Activated CD4-positive, alpha-beta T cell treated with anti-CD3 and anti-CD28 coated beads for 36 hours (primary cell): ENCODE data around the gene PEX14. TPM values are rescaled to one million over a fixed set of nuclear protein-coding genes. Genes with fewer than 3 reads are reported as not detected.

Experiments used
- ATAC-seq: fragments of 200-7000 bp; cut with Tn5 transposase; one replicate; pipeline ENCODE4 v1.10.0; 2021; ENCODE audit warnings: mild to moderate bottlenecking, moderate library complexity
- CTCF ChIA-PET: fragments of 350-600 bp; sonication (Branson Sonifier 250); formaldehyde crosslinking; loops from one replicate; lab custom pipeline; 2021; ENCODE audit warnings: antibody characterized with exemption; lab: Charles Lee
- POLR2A ChIA-PET: fragments of 350-600 bp; sonication (Branson Sonifier 250); formaldehyde crosslinking; loops from one replicate; lab custom pipeline; 2021; ENCODE audit warnings: antibody characterized with exemption, inconsistent platforms; lab: Charles Lee
- DNase-seq: peaks from one replicate; pipeline ENCODE4 v3.0.0-alpha.2; 2020
- H3K27ac Mint-ChIP-seq: one replicate; pipeline ENCODE4 v1.8.0; 2021; ENCODE audit warnings: mixed read lengths
- H3K27me3 Mint-ChIP-seq: one replicate; pipeline ENCODE4 v1.8.0; 2021; ENCODE audit warnings: mixed read lengths
- H3K36me3 Mint-ChIP-seq: one replicate; pipeline ENCODE4 v1.8.0; 2021; ENCODE audit warnings: low read depth, mixed read lengths
- H3K4me1 Mint-ChIP-seq: one replicate; pipeline ENCODE4 v1.8.0; 2021; ENCODE audit warnings: mixed read lengths
- H3K4me3 Mint-ChIP-seq: one replicate; pipeline ENCODE4 v1.8.0; 2021; ENCODE audit warnings: mild to moderate bottlenecking, moderate library complexity, mixed read lengths
- H3K9me3 Mint-ChIP-seq: one replicate; pipeline ENCODE4 v1.8.0; 2021; ENCODE audit warnings: low read depth, mixed read lengths
- intact Hi-C, 2 experiments: fragments of 100-400 bp; cut with DNase I in 1 of 2; cut with micrococcal nuclease in 1 of 2; formaldehyde crosslinking; loops; one replicate each; pipeline versions ENCODE4 v1.14.2 to v1.15.1; 2022 to 2024; cut with DNase I, micrococcal nuclease
- total RNA-seq, 2 experiments: library from RNA; stranded (reverse); gene quantifications; one replicate each; pipeline ENCODE4 v1.2.3, GENCODE V29; 2021

PEX14 gene
- total RNA-seq, 2 experiments from 2014 or later, result 16.3 to 25.1 TPM

- no peak for DNase-seq
- no peaks in the 10 kb centered on the region for H3K27me3 Mint-ChIP-seq
- no peaks in the 10 kb centered on the region for H3K36me3 Mint-ChIP-seq
- no peaks in the 10 kb centered on the region for H3K9me3 Mint-ChIP-seq
- no peaks in the 10 kb centered on the region for H3K4me1 Mint-ChIP-seq
- intact Hi-C loops, result no loop called here
- no peak for ATAC-seq
- ChIA-PET POLR2A (no interaction called here), CTCF (no interaction called here)
- no peak overlapping the region for H3K4me3 Mint-ChIP-seq
- no peak overlapping the region for H3K27ac Mint-ChIP-seq
Measured at GRCh38 chr1:10674700-10675609, 200.2 kb downstream of the PEX14 start.

DNA sequence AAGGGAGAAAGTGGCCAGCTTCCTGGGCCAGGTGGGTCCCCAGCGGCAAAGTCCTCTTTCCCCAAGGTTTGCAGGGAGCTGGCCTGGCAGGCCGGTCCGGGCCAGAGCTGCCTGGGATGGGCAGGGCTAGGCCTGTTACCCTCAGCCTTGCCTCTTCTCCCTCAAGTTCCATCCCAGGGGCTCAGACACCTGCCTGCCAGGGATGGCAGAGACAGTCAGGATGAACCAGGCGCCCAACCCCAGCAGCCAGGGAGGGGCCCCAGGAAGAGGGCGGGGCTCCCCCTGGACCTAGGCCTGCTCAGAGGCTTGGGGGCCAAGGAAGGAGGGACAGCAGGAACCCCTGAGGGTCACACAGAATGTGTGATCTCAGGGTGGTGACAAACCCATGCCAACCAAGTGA, 201.1 kb downstream of the PEX14 start:
- Mint-ChIP-seq H3K36me3 (no peaks in the 10 kb centered on the region), H3K9me3 (no peaks in the 10 kb centered on the region), H3K4me3 (no peak overlapping the region), H3K27me3 (no peaks in the 10 kb centered on the region), H3K4me1 (no peaks in the 10 kb centered on the region), H3K27ac (no peak overlapping the region)
- CTCF ChIA-PET, result no interaction called here
- ATAC-seq (no peak), DNase-seq (no peak)
- intact Hi-C loops, result no loop called here
- POLR2A ChIA-PET, result no interaction called here

DNA sequence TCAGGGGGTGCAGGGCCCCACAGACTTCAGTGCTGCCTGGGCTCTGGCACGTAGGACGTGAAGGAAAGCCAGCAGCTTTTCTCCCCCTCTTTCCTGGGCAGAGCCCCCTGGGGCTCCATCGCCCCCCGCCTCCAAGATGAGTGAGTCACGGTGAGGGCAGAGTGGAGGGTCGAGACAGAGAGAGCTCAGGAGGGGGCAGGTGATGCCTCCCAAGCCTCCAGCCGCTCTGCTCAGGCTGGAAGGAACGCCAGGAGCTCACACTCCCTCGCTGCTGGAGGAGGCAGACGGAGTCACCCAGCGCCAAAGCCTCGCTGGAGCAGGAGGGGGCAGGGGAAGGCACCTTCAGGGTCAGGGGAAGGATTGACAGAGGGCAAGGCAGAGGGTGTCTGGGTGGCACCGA, 202.2 kb downstream of the PEX14 start:
- DNase-seq (no peak), ATAC-seq (no peak)
- H3K36me3 Mint-ChIP-seq, result no peaks in the 10 kb centered on the region
- H3K27me3 Mint-ChIP-seq, result no peaks in the 10 kb centered on the region
- CTCF ChIA-PET, result interaction anchor here (0.7 kb wide), 1 partner anchor 74 kb away, joined by 3 read pairs; no protein-coding TSS in a partner anchor
- no peaks in the 10 kb centered on the region for H3K9me3 Mint-ChIP-seq
- POLR2A ChIA-PET, result no interaction called here
- H3K27ac Mint-ChIP-seq, result no peak overlapping the region
- H3K4me3 Mint-ChIP-seq, result no peak overlapping the region
- intact Hi-C loops, result no loop called here
- H3K4me1 Mint-ChIP-seq, result no peaks in the 10 kb centered on the region

- intact Hi-C loops, result no loop called here
- H3K36me3 Mint-ChIP-seq, result no peaks in the 10 kb centered on the region
- no peak overlapping the region for H3K27ac Mint-ChIP-seq
- H3K9me3 Mint-ChIP-seq, result no peaks in the 10 kb centered on the region
- no peak for ATAC-seq
- no peaks in the 10 kb centered on the region for H3K27me3 Mint-ChIP-seq
- no peak overlapping the region for H3K4me3 Mint-ChIP-seq
- ChIA-PET CTCF (interaction anchor here (0.7 kb wide), 1 partner anchor 73 kb away, joined by 3 read pairs; no protein-coding TSS in a partner anchor), POLR2A (no interaction called here)
- no peaks in the 10 kb centered on the region for H3K4me1 Mint-ChIP-seq
- no peak for DNase-seq
Measured at GRCh38 chr1:10677491-10678391, 203.0 kb downstream of the PEX14 start.

- no peaks in the 10 kb centered on the region for H3K27me3 Mint-ChIP-seq
- DNase-seq, result no peak
- no peak for ATAC-seq
- no peaks in the 10 kb centered on the region for H3K4me1 Mint-ChIP-seq
- intact Hi-C loops, result no loop called here
- no peak overlapping the region for H3K27ac Mint-ChIP-seq
- H3K9me3 Mint-ChIP-seq, result no peaks in the 10 kb centered on the region
- no peaks in the 10 kb centered on the region for H3K36me3 Mint-ChIP-seq
- H3K4me3 Mint-ChIP-seq, result no peak overlapping the region
- POLR2A ChIA-PET, result no interaction called here
- CTCF ChIA-PET, result interaction anchor here (1.3 kb wide), 1 partner anchor 13 kb away, joined by 5 read pairs; no protein-coding TSS in a partner anchor
Measured at GRCh38 chr1:10678402-10678801, 203.7 kb downstream of the PEX14 start.

DNA sequence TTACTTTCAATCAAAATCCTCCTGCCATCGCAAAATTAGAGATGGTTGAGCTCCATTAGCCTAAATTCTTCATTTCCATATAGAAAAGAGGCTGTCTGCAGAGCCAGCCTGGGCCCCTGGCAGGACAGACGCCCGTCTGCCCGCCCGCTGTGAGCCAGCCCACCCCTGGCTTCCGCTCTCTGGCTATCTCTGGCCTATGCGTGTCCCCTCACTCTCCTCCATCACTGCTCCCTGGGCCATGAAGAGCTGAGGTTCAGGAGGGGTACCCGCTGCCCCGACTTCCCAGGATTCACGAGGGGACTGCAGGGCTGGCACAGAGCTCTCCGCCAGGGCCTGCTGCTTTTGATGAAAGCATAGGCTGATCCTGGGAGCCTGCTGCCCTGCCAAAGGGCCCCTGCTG, 204.1 kb downstream of the PEX14 start:
- Mint-ChIP-seq H3K9me3 (no peaks in the 10 kb centered on the region), H3K27ac (no peak overlapping the region), H3K27me3 (no peaks in the 10 kb centered on the region), H3K4me3 (no peak overlapping the region), H3K36me3 (no peaks in the 10 kb centered on the region), H3K4me1 (no peaks in the 10 kb centered on the region)
- ChIA-PET CTCF (interaction anchor here (1.3 kb wide), 1 partner anchor 13 kb away, joined by 5 read pairs; no protein-coding TSS in a partner anchor), POLR2A (no interaction called here)
- ATAC-seq (no peak), DNase-seq (no peak)
- intact Hi-C loops, result no loop called here

DNA sequence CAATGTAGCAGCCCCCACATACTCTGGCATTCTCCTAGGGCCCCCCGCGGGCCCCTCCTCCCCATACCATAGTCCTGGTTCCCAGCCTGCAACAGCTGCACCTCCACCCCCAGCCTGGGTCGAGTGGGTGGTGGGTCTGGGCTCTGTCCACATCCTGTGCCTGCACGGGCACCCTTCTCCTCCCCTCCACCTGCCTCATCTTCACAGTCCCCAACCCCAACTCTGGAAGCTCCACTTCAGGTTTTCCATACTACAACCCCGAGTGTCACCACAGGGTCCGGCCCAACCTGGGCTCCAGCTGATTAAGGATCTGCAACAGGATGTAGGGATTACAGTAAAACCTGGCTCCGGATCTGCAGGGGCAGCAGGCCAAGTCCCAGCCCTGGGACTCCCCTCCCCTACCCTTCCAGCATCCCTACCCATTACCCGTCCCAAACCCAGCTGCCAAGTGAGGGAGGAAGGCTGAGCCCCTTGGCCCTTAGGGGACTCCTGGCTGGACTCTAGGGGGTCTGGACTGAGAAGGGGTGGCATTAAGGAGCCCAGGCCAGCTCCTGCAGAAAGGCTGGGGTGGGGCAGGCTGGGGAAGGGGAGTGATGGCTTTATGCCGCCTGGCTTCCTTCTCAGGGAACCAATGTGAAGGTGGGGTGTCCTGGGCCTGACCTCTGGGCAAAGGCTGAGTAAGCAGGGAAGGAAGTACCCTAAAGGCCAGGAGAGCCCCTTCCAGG, 204.9 kb downstream of the PEX14 start:
- H3K4me1 Mint-ChIP-seq, result no peaks in the 10 kb centered on the region
- CTCF ChIA-PET, result interaction anchor here (1.3 kb wide), 1 partner anchor 12 kb away, joined by 5 read pairs; no protein-coding TSS in a partner anchor
- H3K27me3 Mint-ChIP-seq, result no peaks in the 10 kb centered on the region
- H3K36me3 Mint-ChIP-seq, result no peaks in the 10 kb centered on the region
- H3K27ac Mint-ChIP-seq, result no peak overlapping the region
- POLR2A ChIA-PET, result no interaction called here
- intact Hi-C loops, result no loop called here
- peak; percentile 55 for ATAC-seq
- DNase-seq, result peak; percentile 29
- no peak overlapping the region for H3K4me3 Mint-ChIP-seq
- no peaks in the 10 kb centered on the region for H3K9me3 Mint-ChIP-seq

Other genes starting within 250 kb of the PEX14 start
- gene PGD, start 75.9 kb upstream of the PEX14 start, total RNA-seq, result 10 to 100 TPM; 91.6 to 93.7 TPM
- 10 to 100 TPM; 18.1 to 22.8 TPM for gene CENPS, start 44.5 kb upstream of the PEX14 start, total RNA-seq
- gene CORT, start 24.9 kb upstream of the PEX14 start, total RNA-seq, result under 1 TPM in 1 of 2 experiments, not detected in 1; 0.16 TPM
- gene DFFA, start 2.4 kb upstream of the PEX14 start, total RNA-seq, result 10 to 100 TPM; 45.7 to 46.4 TPM